Peyer's patch (tissue), 4 donors: ENCODE results near the gene TES.

Experiments used
- CTCF ChIP-seq, 6 experiments: fragments of 450-650 bp in 4 of 6; fragments of 200-600 bp in 2 of 6; sonication (generic) in 1 of 6; IDR thresholded peaks; one replicate each; pipeline ENCODE4 v1.5.1; 2017 to 2019; ENCODE audit warnings: antibody characterized with exemption in 6 of 6, mild to moderate bottlenecking in 3 of 6, moderate library complexity in 1 of 6
- POLR2A ChIP-seq, 2 donors: fragments of 450-650 bp; IDR thresholded peaks; one replicate each; pipeline ENCODE4 v1.5.1; 2017; ENCODE audit warnings: antibody characterized with exemption in 2 of 2, mild to moderate bottlenecking in 2 of 2, moderate library complexity in 2 of 2

- TF ChIP-seq CTCF (IDR thresholded peaks at IDR 0.05) = no peak
- TF ChIP-seq POLR2A (IDR thresholded peaks at IDR 0.05) = no peak
Observed at GRCh38 chr7:116298576-116298975, 88.2 kb downstream of the TES start.
